WTC11 (cell line): Measurements from ENCODE around the gene ARHGEF28.

ENCODE experiments used
- ETV6 ChIP-seq: sonication (generic); formaldehyde crosslinking; IDR thresholded peaks from 2 replicates; pipeline ENCODE4 v1.8.1; 2022; ENCODE audit warnings: mild to moderate bottlenecking, missing genetic modification reagents
- IRF2 ChIP-seq: sonication (generic); formaldehyde crosslinking; IDR thresholded peaks from 2 replicates; pipeline ENCODE4 v1.8.0; 2022; ENCODE audit warnings: low read depth, missing genetic modification reagents, borderline replicate concordance
- PRRX2 ChIP-seq: fragments of 250-450 bp; sonication (Bioruptor Pico); IDR thresholded peaks from 2 replicates; pipeline ENCODE4 v1.8.0; 2021; ENCODE audit warnings: mild to moderate bottlenecking
- TP53 ChIP-seq: sonication (generic); formaldehyde crosslinking; IDR thresholded peaks from 2 replicates; pipeline ENCODE4 v1.8.1; 2023; ENCODE audit warnings: mild to moderate bottlenecking, missing genetic modification reagents
- TF ChIP-seq, protein P1 (sequence below): sonication (generic); formaldehyde crosslinking; conservative IDR thresholded peaks from 2 replicates; pipeline ENCODE4 v1.8.1; 2022; ENCODE audit warnings: mild to moderate bottlenecking, missing genetic modification reagents
- TF ChIP-seq, protein P2 (sequence below): fragments of 200-600 bp; IDR thresholded peaks from 2 replicates; pipeline ENCODE4 v1.8.0; 2022; ENCODE audit warnings: antibody characterized with exemption
- TF ChIP-seq, protein P3 (sequence below): sonication (generic); formaldehyde crosslinking; IDR thresholded peaks from 2 replicates; pipeline ENCODE4 v1.8.1; 2023; ENCODE audit warnings: mild to moderate bottlenecking, missing genetic modification reagents, borderline replicate concordance
- TF ChIP-seq, protein P4 (sequence below): sonication (generic); formaldehyde crosslinking; IDR thresholded peaks from 2 replicates; pipeline ENCODE4 v1.8.1; 2023; ENCODE audit warnings: mild to moderate bottlenecking, missing genetic modification reagents, moderate library complexity
- TF ChIP-seq, protein P5 (sequence below): sonication (generic); formaldehyde crosslinking; IDR thresholded peaks from 2 replicates; pipeline ENCODE4 v1.8.0; 2022; ENCODE audit warnings: mild to moderate bottlenecking, missing genetic modification reagents

DNA sequence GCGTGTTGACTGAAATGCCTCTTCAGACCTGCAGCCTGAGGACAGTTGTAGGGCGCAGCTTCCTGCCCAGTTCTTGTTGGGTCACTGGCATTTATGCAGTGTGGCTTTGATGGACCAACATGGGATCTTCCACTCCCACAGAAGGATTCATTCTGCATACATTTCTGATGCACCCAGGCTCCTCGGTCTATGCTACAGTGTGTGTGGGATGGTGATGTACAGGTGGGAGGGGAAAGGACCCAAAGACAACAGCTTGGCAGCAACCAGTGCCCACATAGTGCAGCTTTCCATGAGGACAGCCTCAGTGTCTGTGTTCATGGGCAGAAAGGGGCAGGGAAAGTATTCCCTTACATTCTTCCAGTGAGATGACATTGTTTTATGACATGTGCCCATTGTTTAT is 237.9 kb downstream of the ARHGEF28 start:
- TF ChIP-seq, protein P1, sequence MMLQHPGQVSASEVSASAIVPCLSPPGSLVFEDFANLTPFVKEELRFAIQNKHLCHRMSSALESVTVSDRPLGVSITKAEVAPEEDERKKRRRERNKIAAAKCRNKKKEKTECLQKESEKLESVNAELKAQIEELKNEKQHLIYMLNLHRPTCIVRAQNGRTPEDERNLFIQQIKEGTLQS (CRISPR knock-in tag) = no peak
- TF ChIP-seq PRRX2 (CRISPR knock-in tag) (no peak), IRF2 (no peak), ETV6 (no peak), TP53 (CRISPR knock-in tag) (no peak)
- TF ChIP-seq, protein P2, sequence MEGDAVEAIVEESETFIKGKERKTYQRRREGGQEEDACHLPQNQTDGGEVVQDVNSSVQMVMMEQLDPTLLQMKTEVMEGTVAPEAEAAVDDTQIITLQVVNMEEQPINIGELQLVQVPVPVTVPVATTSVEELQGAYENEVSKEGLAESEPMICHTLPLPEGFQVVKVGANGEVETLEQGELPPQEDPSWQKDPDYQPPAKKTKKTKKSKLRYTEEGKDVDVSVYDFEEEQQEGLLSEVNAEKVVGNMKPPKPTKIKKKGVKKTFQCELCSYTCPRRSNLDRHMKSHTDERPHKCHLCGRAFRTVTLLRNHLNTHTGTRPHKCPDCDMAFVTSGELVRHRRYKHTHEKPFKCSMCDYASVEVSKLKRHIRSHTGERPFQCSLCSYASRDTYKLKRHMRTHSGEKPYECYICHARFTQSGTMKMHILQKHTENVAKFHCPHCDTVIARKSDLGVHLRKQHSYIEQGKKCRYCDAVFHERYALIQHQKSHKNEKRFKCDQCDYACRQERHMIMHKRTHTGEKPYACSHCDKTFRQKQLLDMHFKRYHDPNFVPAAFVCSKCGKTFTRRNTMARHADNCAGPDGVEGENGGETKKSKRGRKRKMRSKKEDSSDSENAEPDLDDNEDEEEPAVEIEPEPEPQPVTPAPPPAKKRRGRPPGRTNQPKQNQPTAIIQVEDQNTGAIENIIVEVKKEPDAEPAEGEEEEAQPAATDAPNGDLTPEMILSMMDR = no peak
- TF ChIP-seq, protein P3, sequence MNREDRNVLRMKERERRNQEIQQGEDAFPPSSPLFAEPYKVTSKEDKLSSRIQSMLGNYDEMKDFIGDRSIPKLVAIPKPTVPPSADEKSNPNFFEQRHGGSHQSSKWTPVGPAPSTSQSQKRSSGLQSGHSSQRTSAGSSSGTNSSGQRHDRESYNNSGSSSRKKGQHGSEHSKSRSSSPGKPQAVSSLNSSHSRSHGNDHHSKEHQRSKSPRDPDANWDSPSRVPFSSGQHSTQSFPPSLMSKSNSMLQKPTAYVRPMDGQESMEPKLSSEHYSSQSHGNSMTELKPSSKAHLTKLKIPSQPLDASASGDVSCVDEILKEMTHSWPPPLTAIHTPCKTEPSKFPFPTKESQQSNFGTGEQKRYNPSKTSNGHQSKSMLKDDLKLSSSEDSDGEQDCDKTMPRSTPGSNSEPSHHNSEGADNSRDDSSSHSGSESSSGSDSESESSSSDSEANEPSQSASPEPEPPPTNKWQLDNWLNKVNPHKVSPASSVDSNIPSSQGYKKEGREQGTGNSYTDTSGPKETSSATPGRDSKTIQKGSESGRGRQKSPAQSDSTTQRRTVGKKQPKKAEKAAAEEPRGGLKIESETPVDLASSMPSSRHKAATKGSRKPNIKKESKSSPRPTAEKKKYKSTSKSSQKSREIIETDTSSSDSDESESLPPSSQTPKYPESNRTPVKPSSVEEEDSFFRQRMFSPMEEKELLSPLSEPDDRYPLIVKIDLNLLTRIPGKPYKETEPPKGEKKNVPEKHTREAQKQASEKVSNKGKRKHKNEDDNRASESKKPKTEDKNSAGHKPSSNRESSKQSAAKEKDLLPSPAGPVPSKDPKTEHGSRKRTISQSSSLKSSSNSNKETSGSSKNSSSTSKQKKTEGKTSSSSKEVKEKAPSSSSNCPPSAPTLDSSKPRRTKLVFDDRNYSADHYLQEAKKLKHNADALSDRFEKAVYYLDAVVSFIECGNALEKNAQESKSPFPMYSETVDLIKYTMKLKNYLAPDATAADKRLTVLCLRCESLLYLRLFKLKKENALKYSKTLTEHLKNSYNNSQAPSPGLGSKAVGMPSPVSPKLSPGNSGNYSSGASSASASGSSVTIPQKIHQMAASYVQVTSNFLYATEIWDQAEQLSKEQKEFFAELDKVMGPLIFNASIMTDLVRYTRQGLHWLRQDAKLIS (CRISPR knock-in tag) = no peak
- TF ChIP-seq, protein P4, sequence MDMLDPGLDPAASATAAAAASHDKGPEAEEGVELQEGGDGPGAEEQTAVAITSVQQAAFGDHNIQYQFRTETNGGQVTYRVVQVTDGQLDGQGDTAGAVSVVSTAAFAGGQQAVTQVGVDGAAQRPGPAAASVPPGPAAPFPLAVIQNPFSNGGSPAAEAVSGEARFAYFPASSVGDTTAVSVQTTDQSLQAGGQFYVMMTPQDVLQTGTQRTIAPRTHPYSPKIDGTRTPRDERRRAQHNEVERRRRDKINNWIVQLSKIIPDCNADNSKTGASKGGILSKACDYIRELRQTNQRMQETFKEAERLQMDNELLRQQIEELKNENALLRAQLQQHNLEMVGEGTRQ (CRISPR knock-in tag) = no peak
- TF ChIP-seq, protein P5, sequence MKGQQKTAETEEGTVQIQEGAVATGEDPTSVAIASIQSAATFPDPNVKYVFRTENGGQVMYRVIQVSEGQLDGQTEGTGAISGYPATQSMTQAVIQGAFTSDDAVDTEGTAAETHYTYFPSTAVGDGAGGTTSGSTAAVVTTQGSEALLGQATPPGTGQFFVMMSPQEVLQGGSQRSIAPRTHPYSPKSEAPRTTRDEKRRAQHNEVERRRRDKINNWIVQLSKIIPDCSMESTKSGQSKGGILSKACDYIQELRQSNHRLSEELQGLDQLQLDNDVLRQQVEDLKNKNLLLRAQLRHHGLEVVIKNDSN (CRISPR knock-in tag) = no peak
